GM10248 (cell line): ENCODE measurements around the gene GRID1.

Experiments used
- CTCF ChIA-PET: fragments of 300-600 bp; sonication (Branson Sonifier 250); formaldehyde crosslinking; extraction: SDS; loops from one replicate; lab custom pipeline; 2021; ENCODE audit warnings: antibody characterized with exemption; lab: Yijun Ruan, JAX
- POLR2A ChIA-PET: fragments of 350-650 bp; sonication (Branson Sonifier 250); formaldehyde crosslinking; extraction: SDS; loops from one replicate; lab custom pipeline; 2020; ENCODE audit warnings: antibody characterized with exemption; lab: Yijun Ruan, JAX
- DNase-seq: peaks from one replicate; pipeline ENCODE4 v3.0.0; 2012; ENCODE audit errors: extremely low spot score
- TF ChIP-seq, protein P1 (sequence below): IDR thresholded peaks from 2 replicates; pipeline ENCODE4 v1.5.1; 2012; ENCODE audit warnings: mild to moderate bottlenecking, low read depth; ENCODE audit errors: extremely low read depth, missing control alignments, control extremely low read depth

Gene GRID1

DNA sequence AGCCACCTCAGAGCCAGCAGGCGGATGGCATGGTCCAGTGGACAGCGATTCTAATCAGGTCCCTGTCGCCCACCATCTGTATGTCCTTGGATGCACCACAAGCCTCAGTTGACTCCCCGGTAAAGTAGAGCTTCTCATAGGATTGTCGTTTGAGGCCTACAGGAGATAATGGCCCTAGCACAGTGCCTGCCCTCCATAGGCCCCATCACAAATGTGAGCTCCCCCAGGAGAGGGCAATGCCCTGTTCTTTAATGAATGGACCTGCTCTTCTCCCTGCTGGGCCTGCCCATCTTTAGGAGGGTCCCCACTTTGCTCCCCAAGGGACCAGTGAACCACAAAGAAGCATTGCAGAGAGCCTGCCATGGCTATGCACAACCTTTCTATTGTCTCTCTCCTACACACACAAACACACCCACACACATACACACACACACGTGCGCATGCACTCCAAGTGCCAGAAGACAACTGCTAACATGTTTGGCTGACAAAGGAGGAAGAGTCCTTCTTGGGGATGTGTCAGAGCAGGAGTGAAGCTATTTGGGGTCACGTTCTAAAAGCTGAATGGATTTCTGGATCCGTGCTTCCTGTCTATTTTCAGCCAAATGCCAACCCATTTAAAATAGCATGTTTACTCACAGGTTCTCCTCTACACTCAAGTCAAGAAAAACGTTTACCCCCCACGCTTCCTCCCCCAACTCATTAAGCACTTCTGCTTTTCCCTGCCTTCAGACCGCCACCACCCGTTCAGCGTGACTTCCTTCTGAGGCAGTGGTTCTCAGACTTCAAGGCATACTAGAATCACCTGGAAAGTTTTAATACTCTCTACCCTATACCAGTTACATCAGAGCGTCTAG is 196.1 kb downstream of the GRID1 start:
- TF ChIP-seq, protein P1, sequence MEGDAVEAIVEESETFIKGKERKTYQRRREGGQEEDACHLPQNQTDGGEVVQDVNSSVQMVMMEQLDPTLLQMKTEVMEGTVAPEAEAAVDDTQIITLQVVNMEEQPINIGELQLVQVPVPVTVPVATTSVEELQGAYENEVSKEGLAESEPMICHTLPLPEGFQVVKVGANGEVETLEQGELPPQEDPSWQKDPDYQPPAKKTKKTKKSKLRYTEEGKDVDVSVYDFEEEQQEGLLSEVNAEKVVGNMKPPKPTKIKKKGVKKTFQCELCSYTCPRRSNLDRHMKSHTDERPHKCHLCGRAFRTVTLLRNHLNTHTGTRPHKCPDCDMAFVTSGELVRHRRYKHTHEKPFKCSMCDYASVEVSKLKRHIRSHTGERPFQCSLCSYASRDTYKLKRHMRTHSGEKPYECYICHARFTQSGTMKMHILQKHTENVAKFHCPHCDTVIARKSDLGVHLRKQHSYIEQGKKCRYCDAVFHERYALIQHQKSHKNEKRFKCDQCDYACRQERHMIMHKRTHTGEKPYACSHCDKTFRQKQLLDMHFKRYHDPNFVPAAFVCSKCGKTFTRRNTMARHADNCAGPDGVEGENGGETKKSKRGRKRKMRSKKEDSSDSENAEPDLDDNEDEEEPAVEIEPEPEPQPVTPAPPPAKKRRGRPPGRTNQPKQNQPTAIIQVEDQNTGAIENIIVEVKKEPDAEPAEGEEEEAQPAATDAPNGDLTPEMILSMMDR, result no peak
- DNase-seq, result no peak
- POLR2A ChIA-PET, result no interaction called here
- CTCF ChIA-PET, result interaction anchor here (1.0 kb wide), 1 partner anchor 11 kb away, joined by 3 read pairs; no protein-coding TSS in a partner anchor

DNA sequence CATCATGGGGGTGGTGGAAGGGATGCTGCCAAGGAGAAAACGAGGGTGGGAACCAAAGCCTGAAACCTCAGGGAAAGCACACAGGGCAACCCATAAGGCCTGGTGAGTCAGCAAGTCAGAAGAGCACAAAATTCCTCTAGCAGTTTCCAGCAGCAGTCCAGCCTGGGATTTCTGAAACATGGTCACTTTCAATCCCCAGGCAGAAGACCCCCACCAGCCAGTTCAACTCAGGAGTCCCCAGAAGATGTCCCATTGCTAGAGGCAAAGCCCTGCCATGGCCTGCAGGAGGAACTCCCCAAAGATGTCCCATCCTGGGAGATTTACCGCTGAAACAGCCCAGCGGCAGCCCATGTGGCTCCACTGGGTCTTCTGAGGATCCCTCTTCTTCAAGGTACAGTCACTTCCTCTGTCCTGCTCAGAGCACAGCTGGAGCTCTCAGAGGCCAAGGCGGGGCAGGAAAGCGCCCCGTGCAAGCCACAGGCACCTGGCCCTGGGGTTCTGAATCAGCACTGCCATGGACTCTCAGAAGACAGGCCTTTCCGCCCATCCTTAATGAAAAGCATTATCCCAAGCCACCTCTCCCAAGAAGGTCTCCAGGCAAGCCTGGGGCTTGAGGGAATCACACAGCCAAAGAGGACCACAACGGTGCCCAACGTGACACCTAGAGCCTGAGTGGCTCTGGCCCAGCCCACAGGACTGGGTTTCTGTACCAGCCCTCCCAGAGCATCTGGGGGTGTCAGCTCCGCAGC is 196.9 kb downstream of the GRID1 start:
- DNase-seq, result no peak
- TF ChIP-seq, protein P1, result no peak
- ChIA-PET POLR2A (no interaction called here), CTCF (interaction anchor here (1.4 kb wide), 1 partner anchor 10 kb away, joined by 3 read pairs; no protein-coding TSS in a partner anchor)

- TF ChIP-seq, protein P1, result no peak
- DNase-seq, result no peak
- ChIA-PET CTCF (interaction anchor here (1.4 kb wide), 1 partner anchor 10 kb away, joined by 3 read pairs; no protein-coding TSS in a partner anchor), POLR2A (no interaction called here)
Measured at GRCh38 chr10:86169066-86169465, 197.5 kb downstream of the GRID1 start.

DNA sequence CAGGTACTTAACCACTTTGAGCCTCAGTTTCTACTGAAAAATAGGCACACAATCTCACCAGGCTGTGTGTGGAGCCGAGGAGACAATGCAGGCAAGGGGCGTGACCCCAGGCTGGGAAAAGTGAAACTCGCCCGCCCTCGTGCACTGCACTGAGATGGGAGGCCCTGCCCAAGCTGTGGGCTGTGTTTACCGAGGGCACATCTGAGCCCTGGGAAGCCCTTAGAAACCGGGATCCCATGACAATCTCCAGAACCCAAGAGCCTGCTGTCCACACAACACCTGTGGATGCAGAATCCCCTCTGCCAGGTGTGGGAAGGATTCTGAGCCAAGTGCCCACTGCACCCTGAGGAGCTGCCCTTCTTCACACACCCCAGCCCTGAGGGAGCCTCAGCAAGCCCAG is 198.3 kb downstream of the GRID1 start:
- ChIA-PET CTCF (interaction anchor here (1.4 kb wide), 1 partner anchor 9 kb away, joined by 3 read pairs; no protein-coding TSS in a partner anchor), POLR2A (no interaction called here)
- TF ChIP-seq, protein P1, result no peak
- DNase-seq, result no peak

DNA sequence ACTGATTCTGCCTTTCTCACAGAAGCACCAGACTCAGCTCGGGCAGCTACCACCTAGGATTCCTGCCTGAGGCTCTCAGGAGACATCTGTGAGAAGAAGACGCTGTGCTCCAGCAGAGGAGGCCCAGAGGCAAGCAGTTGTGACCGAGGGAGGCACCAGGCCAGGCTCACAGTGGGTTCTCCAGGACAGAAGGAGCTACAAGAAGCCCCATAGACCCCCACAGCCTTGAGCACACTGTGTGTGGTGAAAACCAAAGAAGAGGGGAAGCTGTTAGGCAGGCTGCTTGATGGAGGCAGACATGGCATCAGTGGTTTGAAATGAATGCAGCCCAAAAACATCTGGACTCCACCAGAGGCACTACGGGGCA is 198.8 kb downstream of the GRID1 start:
- no peak for DNase-seq
- CTCF ChIA-PET, result no interaction called here
- TF ChIP-seq, protein P1, result no peak
- POLR2A ChIA-PET, result no interaction called here

GRCh38 chr10:86167121-86167761 is 199.4 kb downstream of the GRID1 start:
- ChIA-PET POLR2A (no interaction called here), CTCF (no interaction called here)
- TF ChIP-seq, protein P1, result no peak
- no peak for DNase-seq
